CD4-positive, alpha-beta T cell treated with Interleukin-12 subunit alpha and Interleukin-12 subunit beta, for 1 hour (primary cell): ENCODE measurements around the gene AACS.
"Not testable (repeated sequence)": the region's sequence is repeated elsewhere in the genome, so short reads cannot be mapped to it uniquely, and the experiment has no call there.

Experiments
- DNase-seq: peaks from one replicate; pipeline ENCODE4 v3.0.0-alpha.2; 2020

AACS gene

DNA sequence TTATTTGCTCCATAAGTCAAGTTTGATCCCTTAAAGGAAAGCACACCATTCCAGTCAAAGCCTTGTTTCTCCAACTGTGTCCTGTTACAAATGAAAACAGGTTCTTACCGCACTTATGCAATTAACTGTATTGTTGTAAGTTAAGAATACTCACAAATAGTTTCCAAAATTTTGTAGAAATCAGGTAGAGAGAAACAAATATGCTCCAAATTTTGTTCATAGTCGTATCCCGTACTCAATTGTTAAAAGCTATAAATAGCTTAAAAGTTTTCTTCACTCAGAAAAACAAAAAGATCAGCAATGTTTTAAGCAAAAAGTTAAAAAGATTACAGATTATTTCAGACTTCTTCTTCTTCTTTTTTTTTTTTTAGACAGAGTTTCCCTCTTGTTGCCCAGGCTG lies 4.0 kb upstream of the AACS start:
- DNase-seq, result no peak

DNA sequence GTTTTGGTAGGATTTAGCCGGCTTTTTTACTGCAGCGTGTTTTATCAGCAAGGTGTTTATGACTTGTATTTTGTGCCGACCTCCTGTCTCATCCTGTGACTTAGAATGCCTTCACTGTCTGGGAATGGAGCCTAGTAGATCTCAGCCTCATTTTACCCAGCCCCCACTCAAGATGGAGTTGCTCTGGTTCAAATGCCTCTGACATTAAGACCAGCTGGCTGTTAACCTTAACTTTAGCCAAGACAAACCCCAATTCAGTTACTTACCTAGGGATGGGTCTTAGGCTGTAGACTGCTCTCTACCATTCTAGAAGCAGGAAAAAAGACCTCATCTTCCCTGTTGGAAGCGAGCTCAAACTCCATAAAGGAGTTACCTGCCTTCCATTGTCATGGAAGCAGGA lies 1.7 kb upstream of the AACS start:
- DNase-seq, result not testable (repeated sequence)

DNA sequence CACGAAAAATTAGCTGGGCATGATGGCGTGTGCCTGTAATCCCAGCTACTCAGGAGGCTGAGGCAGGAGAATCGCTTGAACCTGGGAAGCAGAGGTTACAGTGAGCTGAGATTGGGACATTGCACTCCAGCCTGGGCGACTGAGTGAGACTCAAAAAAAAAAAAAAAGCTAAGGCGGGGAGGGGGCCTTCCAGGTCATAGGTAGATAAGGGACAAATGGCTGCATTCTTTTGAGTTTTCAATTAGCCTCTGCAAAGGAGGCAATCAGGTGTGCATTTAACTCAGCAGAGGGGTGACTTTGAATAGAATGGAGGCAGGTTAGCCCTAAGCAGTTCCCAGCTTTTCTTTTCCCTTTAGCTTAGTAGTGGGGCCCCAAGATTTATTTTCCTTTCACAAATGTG lies 743 bp upstream of the AACS start:
- DNase-seq, result no peak

DNA sequence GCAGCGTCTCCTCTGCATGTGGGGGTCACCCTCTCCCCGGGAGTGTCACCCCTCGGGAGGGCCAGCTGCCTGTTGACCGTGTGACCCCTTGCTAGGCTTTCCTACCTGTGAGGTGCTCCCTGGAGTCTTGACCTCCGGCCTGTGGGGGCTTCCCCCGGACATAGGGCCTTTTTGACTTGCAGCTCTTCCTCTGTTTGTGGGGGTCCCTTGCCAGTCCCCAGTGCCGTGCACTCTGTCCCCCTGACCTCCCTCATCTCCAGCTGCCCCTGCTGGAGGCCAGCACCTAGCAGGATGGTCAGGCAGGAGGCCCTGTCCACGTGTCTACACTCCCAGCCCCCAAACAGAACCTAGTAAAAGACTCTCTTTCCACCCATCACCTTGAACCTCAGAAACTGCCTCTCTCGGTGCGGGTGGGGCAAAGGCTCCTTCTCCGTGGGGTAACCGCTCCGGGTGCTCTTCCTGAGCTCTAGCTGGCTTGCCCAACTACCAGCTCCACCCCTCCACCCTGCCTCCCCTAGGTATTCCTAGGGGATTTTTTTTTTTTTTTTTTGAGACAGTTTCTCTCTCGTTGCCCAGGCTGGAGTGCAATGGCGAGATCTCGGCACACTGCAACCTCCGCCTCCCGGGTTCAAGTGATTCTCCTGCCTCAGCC lies 810 bp downstream of the AACS start:
- DNase-seq, result no peak

DNA sequence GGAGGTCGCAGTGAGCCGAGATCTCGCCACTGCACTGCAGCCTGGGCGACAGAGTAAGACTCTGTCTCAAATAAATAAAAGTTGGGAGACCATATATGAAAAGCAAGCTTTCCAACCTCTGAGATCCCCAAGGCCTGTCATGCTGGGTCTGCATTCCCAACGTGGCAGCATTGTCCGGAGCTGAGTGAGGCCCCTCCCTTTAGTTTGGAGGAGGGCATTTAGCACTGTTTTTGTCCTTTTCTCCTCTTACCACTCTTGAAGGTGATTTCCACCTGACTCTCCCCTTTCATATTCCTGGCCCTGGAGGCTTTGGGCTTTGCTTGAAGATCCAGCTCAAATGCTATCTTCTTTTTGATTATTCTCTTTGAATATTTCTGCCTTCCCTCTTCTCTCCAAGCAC lies 3.2 kb downstream of the AACS start:
- no peak for DNase-seq

DNA sequence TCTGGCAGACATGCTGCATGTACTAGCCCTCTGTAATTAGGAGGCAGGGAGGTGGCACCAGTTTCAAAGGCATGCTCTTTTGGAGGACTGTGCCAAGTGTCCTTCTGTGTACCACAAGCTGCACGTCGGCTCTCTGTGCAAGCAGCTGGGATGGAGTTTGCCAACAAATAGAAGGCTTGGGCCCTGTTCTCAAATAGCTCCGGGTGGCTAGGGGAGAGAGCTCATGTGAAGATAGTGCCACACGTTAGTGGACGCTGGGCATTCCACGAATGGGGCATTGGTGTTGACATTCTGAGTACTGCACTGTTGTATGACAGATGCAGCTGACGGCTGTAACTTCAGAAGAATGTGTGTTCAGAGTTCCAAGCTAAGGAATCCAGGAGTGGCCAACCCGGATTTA lies 4.4 kb downstream of the AACS start:
- DNase-seq, result no peak

DNA sequence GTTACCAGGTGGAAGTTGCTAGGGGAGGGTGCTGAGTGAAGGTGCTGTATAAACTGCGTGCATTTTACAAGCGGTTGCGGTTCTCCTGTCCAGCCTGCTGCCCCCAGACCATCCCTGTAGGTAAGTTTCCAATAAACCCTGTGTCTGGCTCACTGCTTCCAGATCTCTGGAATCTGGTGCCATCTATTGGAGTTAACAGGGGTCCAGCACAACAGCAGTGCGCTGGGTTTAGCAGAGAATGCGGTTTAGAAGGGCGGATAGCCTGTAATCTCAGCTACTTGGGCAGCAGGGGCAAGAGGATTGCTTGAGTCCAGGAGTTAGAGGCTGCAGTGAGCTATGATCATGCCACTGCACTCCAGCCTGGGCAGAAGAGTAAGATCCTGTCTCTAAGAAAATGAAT lies 4.9 kb downstream of the AACS start:
- no peak for DNase-seq

DNA sequence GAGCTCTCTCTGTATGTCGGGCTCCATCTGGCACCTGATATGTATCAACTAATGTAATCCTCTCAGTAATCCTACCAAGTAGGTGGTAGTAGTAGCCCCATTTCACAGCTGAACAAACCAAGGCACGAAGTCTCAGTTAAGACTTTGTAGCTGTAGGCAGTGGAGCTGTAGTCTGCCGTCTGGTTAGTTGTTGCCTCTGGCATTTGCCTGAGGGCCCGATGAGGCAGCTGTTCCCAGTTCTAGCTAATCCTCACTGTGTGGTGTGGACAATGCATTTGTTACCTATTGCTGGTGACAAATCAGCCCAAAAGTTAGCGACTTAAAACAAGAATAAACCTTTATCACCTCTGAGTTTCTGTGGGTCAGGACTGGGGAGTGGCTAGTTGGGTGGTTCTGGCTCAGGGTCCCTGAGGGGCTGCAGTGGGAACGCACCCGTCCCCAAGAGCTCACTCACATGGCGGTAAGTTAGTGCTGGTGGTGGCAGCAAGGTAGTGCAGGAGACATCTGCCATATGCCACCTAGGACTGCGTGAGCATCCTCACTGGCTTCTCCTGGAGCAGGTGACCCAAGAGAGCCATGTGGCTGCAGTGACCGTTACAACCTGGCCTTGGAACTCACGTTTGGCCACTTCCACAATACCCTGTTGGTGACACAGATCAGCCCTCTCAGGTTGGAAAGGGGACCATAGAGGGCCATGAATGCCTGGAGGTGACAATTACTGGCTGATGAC lies 5.6 kb downstream of the AACS start:
- no peak for DNase-seq

DNA sequence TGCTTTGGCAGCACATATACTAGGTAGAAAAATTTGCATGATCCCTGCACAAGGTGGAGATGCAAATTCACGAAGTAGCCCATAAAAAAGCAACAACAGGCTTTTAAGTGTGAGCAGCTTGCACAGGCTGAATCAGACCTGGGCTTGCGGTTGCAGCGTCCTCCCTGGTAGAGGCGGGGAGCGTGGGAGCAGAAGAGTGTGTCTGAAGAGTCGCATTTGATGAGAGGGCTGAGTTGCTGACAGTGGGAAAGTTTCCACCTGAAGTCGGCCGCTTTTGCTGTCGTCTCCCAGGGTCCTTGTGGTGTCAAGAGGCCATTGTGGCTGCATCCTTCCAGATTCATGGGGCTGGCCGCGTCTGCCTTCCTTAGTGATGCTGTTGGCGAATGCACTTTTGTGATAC lies 6.2 kb downstream of the AACS start:
- no peak for DNase-seq

DNA sequence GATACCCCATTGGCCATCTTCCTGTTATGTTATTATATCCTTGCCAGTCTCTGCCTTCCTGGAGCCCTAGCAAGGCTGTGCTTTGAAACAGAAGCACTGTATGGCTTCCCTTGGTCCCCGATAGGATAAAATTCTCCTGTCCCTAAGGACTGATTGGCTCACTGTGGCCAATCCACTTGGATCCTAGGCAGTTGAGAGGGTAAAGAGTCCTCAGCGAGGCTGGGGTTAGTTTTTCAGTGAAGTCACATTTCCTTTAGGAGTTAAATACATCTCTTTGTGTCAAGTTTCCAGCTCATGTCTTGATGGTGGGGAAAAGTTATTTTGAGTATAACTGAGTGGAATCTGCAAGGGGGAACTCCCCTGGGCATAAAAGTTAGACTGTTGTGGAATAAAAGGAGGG lies 7.3 kb downstream of the AACS start:
- no peak for DNase-seq

DNA sequence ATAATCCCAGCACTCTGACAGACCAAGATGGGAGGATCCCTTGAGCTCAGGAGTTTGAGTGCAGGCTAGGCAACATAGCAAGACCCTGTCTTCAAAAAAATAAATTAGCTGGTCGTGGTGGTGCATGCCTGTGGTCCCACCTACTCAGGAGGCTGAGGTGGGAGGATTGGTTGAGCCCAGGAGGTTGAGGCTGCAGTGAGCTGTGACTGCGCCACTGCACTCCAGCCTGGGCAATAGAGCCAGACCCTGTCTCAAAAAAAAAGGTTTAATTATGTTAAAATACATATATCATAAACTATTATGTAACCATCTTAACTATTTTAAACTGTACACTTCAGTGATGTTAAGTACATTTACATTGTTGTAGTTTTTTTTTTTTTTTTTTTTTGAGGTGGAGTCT lies 9.1 kb downstream of the AACS start:
- not testable (repeated sequence) for DNase-seq

DNA sequence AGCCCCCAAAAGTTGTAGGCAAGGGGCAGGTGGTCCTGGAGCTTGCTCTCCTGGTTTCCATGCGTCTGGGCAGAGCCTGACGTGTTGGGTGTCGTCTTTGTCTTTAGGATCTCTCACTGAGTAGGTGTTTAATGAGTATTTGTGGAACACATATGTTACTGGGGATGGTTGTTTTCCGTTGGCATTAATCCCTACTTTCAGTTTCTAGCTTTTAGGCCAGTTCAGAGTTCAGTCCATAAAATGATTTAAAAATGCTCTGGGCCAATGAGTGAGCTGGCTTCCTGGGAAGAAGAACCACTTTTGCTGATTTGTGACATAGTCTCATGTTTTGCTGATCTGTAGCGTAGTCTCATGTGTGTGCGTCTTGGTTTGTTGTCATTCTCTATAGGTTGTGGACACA lies 10.9 kb downstream of the AACS start:
- no peak for DNase-seq

DNA sequence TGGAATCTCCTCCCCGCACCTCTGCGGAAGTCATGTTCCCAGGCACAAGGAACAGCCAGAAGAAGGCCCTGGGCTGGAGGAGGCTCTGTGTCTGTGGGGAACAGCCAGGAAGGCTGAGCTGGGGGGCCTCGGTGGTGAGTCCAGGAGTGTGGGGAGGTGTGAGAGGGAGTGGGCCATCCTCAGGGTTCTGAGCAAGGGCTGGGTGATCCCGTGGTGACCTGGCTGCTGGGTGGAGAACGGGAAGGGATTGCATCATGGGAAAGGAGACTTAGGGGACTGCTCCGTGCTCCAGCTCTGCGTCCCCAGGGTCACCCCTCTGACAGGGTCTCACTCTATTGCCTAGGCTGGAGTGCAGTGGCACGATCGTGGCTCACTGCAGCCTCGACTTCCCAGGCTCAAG lies 13.8 kb downstream of the AACS start:
- DNase-seq, result no peak

DNA sequence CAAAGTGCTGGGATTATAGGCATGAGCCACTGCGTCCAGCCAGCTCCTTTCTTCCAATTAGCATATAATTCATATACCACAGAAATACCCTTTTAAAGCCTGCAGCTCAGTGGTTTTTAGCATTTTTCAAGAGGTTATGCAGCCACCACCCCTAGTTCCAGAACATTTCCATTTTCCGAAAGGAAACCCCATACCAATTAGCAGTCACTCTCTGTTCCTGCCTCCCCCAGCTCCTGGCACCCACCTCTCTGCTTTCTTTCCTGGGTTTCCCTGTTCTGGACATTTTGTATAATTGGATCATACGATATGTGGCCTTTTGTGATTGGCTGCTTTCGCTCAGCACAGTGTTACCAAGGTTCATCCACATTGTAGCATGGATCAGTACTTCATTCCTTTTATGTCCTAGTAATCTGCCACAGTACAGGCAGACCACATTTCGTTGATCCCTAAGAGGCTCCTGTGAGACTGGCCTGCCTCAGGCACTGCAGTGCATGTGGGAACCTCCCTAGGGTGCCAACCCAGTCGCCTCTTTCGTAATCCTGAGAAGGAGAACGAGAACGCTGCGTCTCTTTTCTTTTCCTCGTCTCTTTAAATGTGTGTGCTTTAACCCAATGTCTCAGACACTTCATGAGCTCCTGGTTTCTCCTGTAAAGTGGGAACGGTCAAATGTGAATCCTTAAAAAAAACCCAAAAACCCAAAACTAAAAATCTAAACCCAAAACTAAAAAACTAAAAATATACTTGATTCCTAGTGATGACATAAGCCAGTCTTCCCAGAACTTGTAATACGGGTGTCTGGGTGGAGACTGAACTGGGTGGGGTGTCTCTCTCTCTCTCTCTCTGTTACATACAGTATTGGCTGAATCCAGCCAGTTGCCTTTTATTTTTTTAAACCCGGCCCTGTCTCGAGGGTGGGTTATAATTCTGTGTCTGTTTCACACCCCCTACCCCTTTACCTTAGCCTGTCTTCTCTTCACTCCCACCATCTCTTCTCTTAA lies 14.7 kb downstream of the AACS start:
- no peak for DNase-seq

DNA sequence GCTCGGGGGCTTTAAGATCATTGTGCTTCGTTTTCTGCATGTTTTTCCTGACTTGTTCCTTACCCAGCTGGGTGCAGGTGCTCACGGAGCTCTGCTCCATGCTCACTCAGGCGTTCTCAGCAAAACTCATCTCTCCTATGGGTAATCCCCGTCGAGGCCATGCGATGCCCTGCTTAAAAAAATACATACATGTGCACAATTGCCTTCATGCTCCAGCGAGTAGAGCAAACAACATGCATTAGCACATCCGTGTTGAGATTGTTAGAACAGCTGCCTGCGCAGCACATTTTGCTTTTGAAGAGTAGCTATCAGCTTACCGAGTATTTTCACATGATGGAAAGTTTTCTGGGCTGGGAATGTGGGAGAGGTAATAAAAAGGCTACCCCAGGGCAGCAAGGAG lies 16.2 kb downstream of the AACS start:
- DNase-seq, result no peak

DNA sequence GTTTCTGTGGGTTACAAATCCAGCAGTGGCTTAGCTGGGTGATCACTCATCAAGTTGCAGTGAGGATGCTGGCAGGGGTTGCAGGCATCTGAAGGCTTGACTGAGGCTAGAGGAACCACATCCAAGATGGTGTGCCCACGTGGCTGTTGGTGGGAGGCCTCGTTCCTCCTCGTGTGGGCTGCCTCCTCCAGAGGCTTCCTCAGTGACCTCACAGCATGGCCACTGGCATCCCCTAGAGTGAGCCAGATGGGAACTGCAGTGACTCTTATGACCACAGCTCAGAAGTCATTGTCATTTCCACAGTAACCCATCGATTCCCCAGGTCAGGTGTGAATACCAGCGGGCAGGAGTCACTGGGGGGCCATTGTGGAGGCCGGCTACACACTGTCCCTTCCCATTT lies 17.8 kb downstream of the AACS start:
- DNase-seq, result no peak

DNA sequence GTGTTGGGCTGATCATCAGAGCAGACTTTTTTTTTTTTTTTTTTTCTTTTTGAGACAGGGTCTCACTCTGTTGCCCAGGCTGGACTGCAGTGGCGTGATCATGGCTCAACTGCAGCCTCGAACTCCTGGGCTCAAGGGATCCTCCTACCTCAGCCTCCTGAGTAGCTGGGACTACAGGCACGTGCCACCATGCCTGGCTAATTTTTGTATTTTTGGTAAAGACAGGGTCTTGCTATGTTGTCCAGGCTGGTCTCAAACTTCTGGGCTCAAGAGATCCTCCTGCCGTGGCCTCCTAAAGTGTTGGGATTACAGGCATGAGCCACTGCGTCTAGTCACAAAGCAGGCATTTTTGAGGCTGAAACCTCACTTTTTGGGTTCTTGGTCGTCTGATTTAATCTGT lies 23.0 kb downstream of the AACS start:
- not testable (repeated sequence) for DNase-seq

DNA sequence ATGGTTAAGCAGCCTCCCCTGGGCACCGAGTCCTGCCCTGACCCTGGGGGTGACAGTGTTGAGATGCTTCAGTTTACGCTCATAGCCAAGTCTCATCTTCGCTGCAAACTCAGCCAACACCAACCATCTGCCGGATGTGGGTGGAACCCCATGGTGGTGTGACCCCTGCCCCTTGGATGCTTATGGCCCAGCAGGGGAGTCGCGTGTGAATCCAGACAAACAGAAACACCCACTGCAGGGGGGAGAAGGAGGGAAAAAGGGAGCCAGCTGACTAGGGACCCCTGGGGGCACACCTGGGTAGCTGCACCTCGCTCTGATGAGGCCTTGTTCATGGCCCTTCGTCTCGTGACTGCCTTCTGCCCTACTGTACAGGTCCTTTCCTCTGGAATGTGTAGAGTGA lies 23.8 kb downstream of the AACS start:
- DNase-seq, result no peak

DNA sequence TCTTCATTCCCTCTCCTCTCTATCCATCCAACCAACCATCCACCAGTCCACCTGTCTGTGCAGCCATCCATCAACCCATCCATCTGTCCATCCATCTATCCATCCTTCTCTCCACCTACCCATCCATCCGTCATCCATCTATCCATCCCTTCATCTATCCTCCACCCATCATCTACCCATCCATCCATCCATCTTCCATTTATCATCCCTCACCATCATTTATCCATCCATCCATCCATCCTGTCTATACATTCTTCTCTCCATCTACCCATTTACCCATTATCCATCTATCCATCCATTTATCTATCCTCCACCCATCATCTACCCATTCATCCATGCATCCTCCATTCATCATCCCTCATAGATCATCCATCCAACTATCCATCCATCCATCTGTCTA lies 24.4 kb downstream of the AACS start:
- DNase-seq, result no peak

DNA sequence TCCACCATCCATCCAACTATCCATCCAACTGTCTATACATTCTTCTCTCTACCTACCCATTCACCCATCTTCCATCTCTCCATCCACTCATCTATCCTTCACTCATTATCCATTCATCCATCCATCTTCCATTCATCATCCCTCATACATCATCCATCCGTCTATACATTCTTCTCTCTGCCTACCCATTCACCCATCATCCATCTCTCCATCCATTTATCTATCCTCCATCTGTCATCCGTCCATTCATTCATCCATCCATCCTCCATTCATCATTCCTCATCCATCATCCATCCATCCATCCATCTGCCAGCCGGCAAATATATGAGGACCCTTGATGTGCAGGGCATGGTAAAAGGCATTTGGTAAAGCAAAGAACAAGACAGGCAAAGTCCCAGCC lies 25.2 kb downstream of the AACS start:
- no peak for DNase-seq

DNA sequence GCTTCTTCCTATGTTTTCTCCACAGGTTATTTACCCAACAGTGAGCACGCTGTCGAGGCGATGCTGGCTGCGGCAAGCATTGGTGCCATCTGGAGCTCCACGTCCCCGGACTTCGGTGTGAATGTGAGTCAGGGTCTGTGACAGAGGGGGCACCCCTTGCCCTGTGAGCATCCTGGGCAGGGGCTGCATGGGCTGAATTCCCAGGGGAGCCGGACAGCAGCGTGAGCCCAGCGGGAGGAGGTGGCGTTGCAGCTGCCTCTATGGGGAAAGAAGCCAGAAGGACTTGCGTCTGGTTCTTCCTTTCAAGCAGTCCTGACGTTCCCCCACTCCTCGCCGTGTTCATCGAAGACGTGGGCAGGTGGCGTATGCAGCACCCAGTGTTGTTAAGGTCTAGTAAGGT lies 26.2 kb downstream of the AACS start:
- no peak for DNase-seq

DNA sequence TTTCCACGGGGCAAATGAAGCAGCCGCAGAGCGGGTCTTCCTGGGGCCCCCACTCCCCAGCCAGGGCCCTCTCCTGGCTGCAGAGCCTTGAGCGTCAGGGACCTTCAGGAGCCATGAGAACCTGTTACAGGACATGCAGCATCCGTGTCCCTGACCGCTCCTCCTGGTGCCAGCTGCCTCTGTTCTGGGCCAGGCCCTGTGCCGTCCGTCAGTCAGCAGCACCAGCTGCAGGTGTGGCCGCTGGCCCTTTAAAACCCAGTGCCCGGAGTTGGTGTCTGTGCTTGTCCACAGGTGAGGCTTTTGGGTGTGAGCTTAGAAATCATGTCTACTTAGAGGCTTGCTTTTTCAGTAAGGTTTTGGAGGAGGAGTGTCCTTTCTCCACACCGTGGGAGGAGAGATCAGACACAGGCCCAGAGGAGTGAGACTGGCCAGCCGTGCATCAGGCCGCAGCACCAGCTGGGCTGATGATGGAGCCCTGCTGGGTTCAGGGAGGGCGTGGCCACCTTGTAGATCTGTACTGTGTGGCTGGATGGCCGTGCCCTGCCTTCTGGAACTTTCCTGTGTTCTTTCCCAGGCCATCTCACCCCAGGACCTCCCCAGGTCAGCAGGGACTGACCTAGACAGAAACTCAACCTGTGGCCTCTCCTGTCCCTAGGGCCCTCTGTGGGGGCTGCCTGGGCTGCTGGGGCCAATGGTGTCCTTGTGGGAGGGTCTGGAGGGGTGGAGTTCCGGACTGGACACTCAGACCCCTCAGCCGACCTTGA lies 27.1 kb downstream of the AACS start:
- no peak for DNase-seq
